Uterine smooth muscle cell (primary cell): ENCODE data around the gene STIMATE. TPM values are rescaled to one million over a fixed set of nuclear protein-coding genes. Genes with fewer than 3 reads are reported as not detected.

Experiments
- total RNA-seq: library from RNA; depleted of rRNA; stranded (reverse); fragments of >200 nt; gene quantifications from 2 replicates; pipeline ENCODE4 v1.2.3, GENCODE V29; 2014

Gene STIMATE
- total RNA-seq = 13.4 and 23.9 TPM in 2 replicates

GRCh38 chr3:52897130-52898122 lies at the start of gene STIMATE:
Gene STIMATE (minus strand): TSS chr3:52897548. CDS start chr3:52897450, 98 bp downstream.

GRCh38 chr3:52834871-52835501 lies 62.4 kb downstream of the STIMATE start, which contains the start of gene MUSTN1:
Gene MUSTN1 (minus strand): TSS chr3:52835019. CDS start chr3:52834948, 71 bp downstream.

GRCh38 chr3:52830535-52831258 lies 66.7 kb downstream of the STIMATE start, which contains the start of gene ITIH4:
Gene ITIH4 (minus strand): TSS chr3:52830672. CDS start chr3:52830642, 30 bp downstream.

GRCh38 chr3:52794612-52795099 lies 102.7 kb downstream of the STIMATE start, which contains the start of gene ITIH3:
Gene ITIH3 (plus strand): TSS chr3:52794796. CDS start chr3:52794804, 8 bp downstream.

Other genes starting within 250 kb of the STIMATE start
- gene PBRM1, start 211.6 kb downstream of the STIMATE start, total RNA-seq = 93.8 and 96.0 TPM in 2 replicates
- 155 and 182 TPM in 2 replicates for gene GNL3, start 211.5 kb downstream of the STIMATE start, total RNA-seq
- 99.9 and 129 TPM in 2 replicates for gene GLT8D1, start 191.8 kb downstream of the STIMATE start, total RNA-seq
- gene SPCS1, start 191.4 kb downstream of the STIMATE start, total RNA-seq = 53.6 and 59.9 TPM in 2 replicates
- 26.7 and 31.7 TPM in 2 replicates for gene NEK4, start 126.6 kb downstream of the STIMATE start, total RNA-seq
- gene ITIH1, start 119.9 kb downstream of the STIMATE start, total RNA-seq = not detected in 2 replicates
- 0.12 TPM in 1 of 2 replicates, not detected in the other for gene ITIH3, start 102.8 kb downstream of the STIMATE start, total RNA-seq
- gene ITIH4, start 66.9 kb downstream of the STIMATE start, total RNA-seq = 0.66 and 1.7 TPM in 2 replicates
- gene MUSTN1, start 62.5 kb downstream of the STIMATE start, total RNA-seq = 0.50 TPM in 1 of 2 replicates, not detected in the other
- gene SFMBT1, start 148.5 kb upstream of the STIMATE start, total RNA-seq = 7.5 and 13.8 TPM in 2 replicates
- 23.4 and 24.5 TPM in 2 replicates for gene RFT1, start 232.9 kb upstream of the STIMATE start, total RNA-seq